Skeletal muscle satellite cell (primary cell): Measurements from ENCODE around the gene IGSF23.
"Not testable (repeated sequence)": the region's sequence is repeated elsewhere in the genome, so short reads cannot be mapped to it uniquely, and the experiment has no call there.

Experiments
- H3K27me3 ChIP-seq: 2 replicates; pipeline ENCODE4 v1.7.0; 2013; ENCODE audit warnings: low read length; ENCODE audit not compliant: control insufficient read depth, insufficient read depth
- H3K36me3 ChIP-seq: 2 replicates; pipeline ENCODE4 v1.7.0; 2013; ENCODE audit warnings: mild to moderate bottlenecking, control low read depth, low read length; ENCODE audit not compliant: insufficient read depth
- H3K4me1 ChIP-seq: 2 replicates; pipeline ENCODE4 v1.7.0; 2013; ENCODE audit warnings: low read length; ENCODE audit not compliant: control insufficient read depth, insufficient read depth
- H3K4me2 ChIP-seq: 2 replicates; pipeline ENCODE4 v1.7.0; 2013; ENCODE audit warnings: mild to moderate bottlenecking, low read length
- H3K4me3 ChIP-seq: 2 replicates; pipeline ENCODE4 v1.7.0; 2013; ENCODE audit warnings: low read length
- H3K9ac ChIP-seq: 2 replicates; pipeline ENCODE4 v1.7.0; 2013; ENCODE audit warnings: mild to moderate bottlenecking, low read depth, low read length, moderate library complexity
- H3K9me3 ChIP-seq: replicated peaks from 2 replicates; pipeline ENCODE4 v1.7.0; 2013; ENCODE audit warnings: mild to moderate bottlenecking, control low read depth, low read length

Gene IGSF23

GRCh38 chr19:44662691-44663385 is 49.5 kb downstream of the IGSF23 start:
- no peaks in the 10 kb centered on the region for H3K9me3 ChIP-seq
- no peak overlapping the region for H3K4me3 ChIP-seq
- H3K9ac ChIP-seq, result no peak overlapping the region
- no peaks in the 10 kb centered on the region for H3K27me3 ChIP-seq
- peaks cover 16% of the 10 kb centered on the region for H3K4me1 ChIP-seq
- H3K36me3 ChIP-seq, result peaks cover 54% of the 10 kb centered on the region
- H3K4me2 ChIP-seq, result no peak overlapping the region

GRCh38 chr19:44663996-44664395 is 50.6 kb downstream of the IGSF23 start:
- Histone ChIP-seq H3K4me1 (peaks cover 16% of the 10 kb centered on the region), H3K9me3 (no peaks in the 10 kb centered on the region), H3K36me3 (peaks cover 43% of the 10 kb centered on the region), H3K9ac (no peak overlapping the region), H3K27me3 (no peaks in the 10 kb centered on the region), H3K4me2 (no peak overlapping the region), H3K4me3 (no peak overlapping the region)

- Histone ChIP-seq H3K4me1 (peaks cover 16% of the 10 kb centered on the region), H3K4me3 (no peak overlapping the region), H3K36me3 (peaks cover 35% of the 10 kb centered on the region), H3K9me3 (no peaks in the 10 kb centered on the region), H3K4me2 (no peak overlapping the region), H3K27me3 (no peaks in the 10 kb centered on the region), H3K9ac (no peak overlapping the region)
These were observed 51.6 kb downstream of the IGSF23 start for GRCh38 chr19:44664976-44665375.

GRCh38 chr19:44666852-44667556 is 53.6 kb downstream of the IGSF23 start:
- H3K4me1 ChIP-seq, result peaks cover 12% of the 10 kb centered on the region
- H3K4me3 ChIP-seq, result no peak overlapping the region
- no peaks in the 10 kb centered on the region for H3K9me3 ChIP-seq
- no peak overlapping the region for H3K9ac ChIP-seq
- H3K36me3 ChIP-seq, result peaks cover 18% of the 10 kb centered on the region
- no peak overlapping the region for H3K4me2 ChIP-seq
- H3K27me3 ChIP-seq, result no peaks in the 10 kb centered on the region

- no peaks in the 10 kb centered on the region for H3K9me3 ChIP-seq
- no peaks in the 10 kb centered on the region for H3K36me3 ChIP-seq
- no peak overlapping the region for H3K4me2 ChIP-seq
- H3K4me1 ChIP-seq, result no peaks in the 10 kb centered on the region
- H3K27me3 ChIP-seq, result no peaks in the 10 kb centered on the region
- H3K9ac ChIP-seq, result no peak overlapping the region
- no peak overlapping the region for H3K4me3 ChIP-seq
These were observed 55.8 kb downstream of the IGSF23 start for GRCh38 chr19:44668985-44669764.

- H3K9me3 ChIP-seq, H3K4me2 ChIP-seq, H3K4me3 ChIP-seq, H3K27me3 ChIP-seq, H3K4me1 ChIP-seq, H3K9ac ChIP-seq, H3K36me3 ChIP-seq: not testable (repeated sequence)
These were observed 56.7 kb downstream of the IGSF23 start for GRCh38 chr19:44670027-44670426.

- Histone ChIP-seq H3K9ac (no peak within 1 kb of the TSS), H3K9me3 (no peaks in the 10 kb centered on the region), H3K27me3 (no peaks in the 10 kb centered on the region), H3K4me3 (no peak within 1 kb of the TSS), H3K36me3 (no peaks in the 10 kb centered on the region), H3K4me1 (no peaks in the 10 kb centered on the region), H3K4me2 (no peak within 1 kb of the TSS)
These were observed 58.0 kb downstream of the IGSF23 start, which contains the start of gene CEACAM19 for GRCh38 chr19:44671400-44671799. Gene CEACAM19, plus strand, starts transcription at chr19:44671482. Its CDS starts 450 bp downstream, at chr19:44671932.

- Histone ChIP-seq H3K27me3 (no peaks in the 10 kb centered on the region), H3K4me2 (no peak overlapping the region), H3K36me3 (no peaks in the 10 kb centered on the region), H3K4me3 (no peak overlapping the region), H3K9me3 (no peaks in the 10 kb centered on the region), H3K9ac (no peak overlapping the region), H3K4me1 (peaks cover 4% of the 10 kb centered on the region)
These were observed 58.9 kb downstream of the IGSF23 start for GRCh38 chr19:44672226-44672625.

- H3K9me3 ChIP-seq, result no peaks in the 10 kb centered on the region
- H3K27me3 ChIP-seq, result no peaks in the 10 kb centered on the region
- no peak overlapping the region for H3K4me2 ChIP-seq
- no peak overlapping the region for H3K4me3 ChIP-seq
- H3K36me3 ChIP-seq, result no peaks in the 10 kb centered on the region
- H3K9ac ChIP-seq, result no peak overlapping the region
- peaks cover 8% of the 10 kb centered on the region for H3K4me1 ChIP-seq
These were observed 60.1 kb downstream of the IGSF23 start for GRCh38 chr19:44673510-44673909.

GRCh38 chr19:44675521-44675920 is 62.2 kb downstream of the IGSF23 start:
- Histone ChIP-seq H3K9ac (no peak overlapping the region), H3K27me3 (no peaks in the 10 kb centered on the region), H3K4me3 (no peak overlapping the region), H3K36me3 (no peaks in the 10 kb centered on the region), H3K4me2 (no peak overlapping the region), H3K9me3 (no peaks in the 10 kb centered on the region), H3K4me1 (peaks cover 8% of the 10 kb centered on the region)

GRCh38 chr19:44677019-44677811 is 63.9 kb downstream of the IGSF23 start:
- H3K9ac ChIP-seq, result no peak overlapping the region
- no peak overlapping the region for H3K4me3 ChIP-seq
- no peaks in the 10 kb centered on the region for H3K36me3 ChIP-seq

More at GRCh38 chr19:44677019-44677811, 63.9 kb downstream of the IGSF23 start:
- H3K9me3 ChIP-seq, result no peaks in the 10 kb centered on the region
- peaks cover 8% of the 10 kb centered on the region for H3K4me1 ChIP-seq
- no peaks in the 10 kb centered on the region for H3K27me3 ChIP-seq
- H3K4me2 ChIP-seq, result peak overlapping the region; percentile 4
